Measurements from ENCODE around the gene WSCD1. TPM values are rescaled to one million over a fixed set of nuclear protein-coding genes. Genes with fewer than 3 reads are reported as not detected.

Gene WSCD1
- total RNA-seq, 2 experiments from 2014 or later: 0.06 to 0.27 TPM

- CTCF ChIA-PET: no interaction called here
These were observed 12.6 kb upstream of the WSCD1 start for GRCh38 chr17:6057562-6057961.

GRCh38 chr17:6059406-6059805, 10.8 kb upstream of the WSCD1 start:
- POLR2A ChIA-PET: no interaction called here
- CTCF ChIA-PET: no interaction called here

More at GRCh38 chr17:6057562-6057961, 12.6 kb upstream of the WSCD1 start:
- POLR2A ChIA-PET: no interaction called here

GRCh38 chr17:6061290-6061689, 8.9 kb upstream of the WSCD1 start:
- ChIA-PET POLR2A (no interaction called here), CTCF (no interaction called here)

GRCh38 chr17:6064868-6065267, 5.3 kb upstream of the WSCD1 start:
- POLR2A ChIA-PET: no interaction called here
- CTCF ChIA-PET: no interaction called here

- CTCF ChIA-PET: no interaction called here
These were observed 4.8 kb upstream of the WSCD1 start for GRCh38 chr17:6065351-6065750.

GRCh38 chr17:6066183-6066948, 3.8 kb upstream of the WSCD1 start:
- ChIA-PET POLR2A (no interaction called here), CTCF (no interaction called here)

More at GRCh38 chr17:6065351-6065750, 4.8 kb upstream of the WSCD1 start:
- POLR2A ChIA-PET: no interaction called here

- ChIA-PET POLR2A (no interaction called here), CTCF (no interaction called here)
These were observed 3.1 kb upstream of the WSCD1 start for GRCh38 chr17:6067060-6067459.

- CTCF ChIA-PET: no interaction called here
- POLR2A ChIA-PET: no interaction called here
These were observed 292 bp downstream of the WSCD1 start for GRCh38 chr17:6070430-6070912.

GRCh38 chr17:6070913-6071511, 833 bp downstream of the WSCD1 start:
- ChIA-PET POLR2A (no interaction called here), CTCF (no interaction called here)

- CTCF ChIA-PET: no interaction called here
- POLR2A ChIA-PET: no interaction called here
These were observed 1.4 kb downstream of the WSCD1 start for GRCh38 chr17:6071528-6072065.

- POLR2A ChIA-PET: no interaction called here
- CTCF ChIA-PET: no interaction called here
These were observed 2.0 kb downstream of the WSCD1 start for GRCh38 chr17:6072157-6072556.

- CTCF ChIA-PET: no interaction called here
- POLR2A ChIA-PET: no interaction called here
These were observed 2.4 kb downstream of the WSCD1 start for GRCh38 chr17:6072611-6073010.

GRCh38 chr17:6073620-6074019, 3.4 kb downstream of the WSCD1 start:
- ChIA-PET CTCF (no interaction called here), POLR2A (no interaction called here)

GRCh38 chr17:6075050-6075449, 4.9 kb downstream of the WSCD1 start:
- ChIA-PET CTCF (no interaction called here), POLR2A (no interaction called here)

GRCh38 chr17:6075845-6076244, 5.7 kb downstream of the WSCD1 start:
- CTCF ChIA-PET: no interaction called here
- POLR2A ChIA-PET: no interaction called here

GRCh38 chr17:6077752-6078151, 7.6 kb downstream of the WSCD1 start:
- CTCF ChIA-PET: no interaction called here
- POLR2A ChIA-PET: no interaction called here

GRCh38 chr17:6078458-6078871, 8.3 kb downstream of the WSCD1 start:
- CTCF ChIA-PET: no interaction called here
- POLR2A ChIA-PET: no interaction called here

- ChIA-PET POLR2A (no interaction called here), CTCF (no interaction called here)
These were observed 9.1 kb downstream of the WSCD1 start for GRCh38 chr17:6079155-6079888.

- POLR2A ChIA-PET: interaction anchor here (0.5 kb wide), 1 partner anchor 93 kb away, joined by 3 read pairs; no protein-coding TSS in a partner anchor
- CTCF ChIA-PET: no interaction called here
These were observed 9.8 kb downstream of the WSCD1 start for GRCh38 chr17:6079960-6080359.

GRCh38 chr17:6080711-6081430, 10.7 kb downstream of the WSCD1 start:
- ChIA-PET CTCF (no interaction called here), POLR2A (no interaction called here)
